Activated effector memory CD4-positive, alpha-beta T cell treated with anti-CD3 and anti-CD28 coated beads, Interleukin-2, amount 50 U/mL, for 16 hours (primary cell): ENCODE results near the gene STRIP2.
"Not testable (repeated sequence)": the region's sequence is repeated elsewhere in the genome, so short reads cannot be mapped to it uniquely, and the experiment has no call there.

Experiments
- DNase-seq: peaks from one replicate; pipeline ENCODE4 v3.0.0-alpha.2; 2020

The STRIP2 gene

GRCh38 chr7:129498021-129498420 is 63.8 kb downstream of the STRIP2 start:
- DNase-seq, result no peak

DNA sequence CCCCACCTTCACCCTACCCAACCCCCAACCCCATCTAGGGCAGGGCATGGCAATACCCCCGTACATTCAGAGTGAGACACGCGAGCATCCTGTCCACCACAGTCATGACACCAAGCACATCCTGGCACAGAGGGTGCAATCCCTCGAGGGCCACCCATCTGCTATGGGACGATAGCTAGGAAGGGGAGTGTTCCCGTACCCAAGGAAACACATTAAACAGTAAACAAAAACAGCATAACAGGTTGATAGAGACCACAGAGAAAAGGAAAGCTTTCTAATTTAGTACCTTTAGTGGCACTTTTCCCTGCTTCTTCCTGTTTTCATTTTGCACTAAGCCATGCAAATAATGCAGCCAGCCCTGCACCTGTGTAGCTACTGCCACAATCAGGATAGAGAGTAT is 65.8 kb downstream of the STRIP2 start:
- no peak for DNase-seq

- DNase-seq, result peak; percentile 97
These were observed 67.8 kb downstream of the STRIP2 start, which contains the start of gene SMKR1 for GRCh38 chr7:129501760-129502707. TSS of gene SMKR1 (plus strand) at chr7:129502531. CDS start at chr7:129502825, 294 bp downstream.

GRCh38 chr7:129502708-129503685 is 68.8 kb downstream of the STRIP2 start:
- DNase-seq, result no peak

DNA sequence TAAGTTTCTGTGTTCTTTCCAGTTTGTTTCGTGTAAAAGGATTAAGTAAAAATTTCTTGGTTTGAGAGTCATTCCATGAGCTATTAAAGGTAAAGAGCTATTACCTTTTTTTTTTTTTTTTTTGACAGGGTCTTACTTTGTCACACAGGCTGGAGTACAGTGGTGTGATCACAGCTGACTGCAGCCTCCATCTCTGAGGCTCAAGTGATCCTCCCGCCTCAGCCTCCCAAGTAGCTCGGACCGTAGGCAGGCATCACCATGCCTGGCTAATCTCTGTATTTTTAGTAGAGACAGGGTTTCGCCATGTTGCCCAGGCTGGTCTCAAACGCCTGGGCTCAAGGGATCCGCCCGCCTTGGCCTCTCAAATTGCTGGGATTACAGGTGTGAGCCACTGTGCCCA is 69.5 kb downstream of the STRIP2 start:
- no peak for DNase-seq

DNA sequence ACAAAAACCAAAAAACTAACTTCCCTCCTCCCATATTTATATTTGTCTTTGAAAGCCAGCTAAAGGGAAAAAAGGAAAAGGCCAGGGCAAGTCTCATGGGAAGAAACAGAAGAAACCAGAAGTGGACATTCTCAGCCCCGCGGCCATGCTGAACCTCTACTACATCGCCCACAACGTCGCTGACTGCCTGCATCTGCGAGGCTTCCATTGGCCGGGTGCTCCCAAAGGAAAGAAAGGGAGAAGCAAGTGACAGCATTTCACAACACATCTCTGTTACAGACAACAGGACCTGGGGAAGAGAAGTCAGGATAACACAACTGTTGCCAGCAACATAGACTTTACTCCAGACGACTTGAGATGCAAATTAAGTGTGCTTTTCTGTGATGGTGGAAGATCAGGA is 78.0 kb downstream of the STRIP2 start:
- DNase-seq, result no peak

GRCh38 chr7:129513546-129513945 is 79.3 kb downstream of the STRIP2 start:
- DNase-seq, result no peak

GRCh38 chr7:129514683-129515082 is 80.5 kb downstream of the STRIP2 start:
- no peak for DNase-seq

DNA sequence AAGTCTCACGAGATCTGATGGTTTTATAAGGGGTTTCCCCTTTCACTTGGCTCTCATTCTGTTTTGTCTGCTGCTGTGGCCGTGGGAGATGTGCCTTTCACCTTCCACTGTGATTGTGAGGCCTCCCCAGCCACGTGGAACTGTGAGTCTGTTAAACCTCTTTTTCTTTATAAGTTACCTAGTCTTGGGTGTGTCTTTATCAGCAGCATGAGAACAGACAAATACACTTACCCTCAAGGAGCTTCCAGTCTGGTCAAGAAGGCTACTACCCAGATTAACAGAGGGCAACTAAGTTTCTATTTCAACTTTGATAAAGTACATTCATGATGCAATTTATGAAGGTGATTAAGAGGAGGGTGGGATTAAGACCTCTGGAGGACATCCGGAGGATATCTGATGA is 81.1 kb downstream of the STRIP2 start:
- DNase-seq, result no peak

GRCh38 chr7:129517931-129518330 is 83.7 kb downstream of the STRIP2 start:
- DNase-seq, result no peak

DNA sequence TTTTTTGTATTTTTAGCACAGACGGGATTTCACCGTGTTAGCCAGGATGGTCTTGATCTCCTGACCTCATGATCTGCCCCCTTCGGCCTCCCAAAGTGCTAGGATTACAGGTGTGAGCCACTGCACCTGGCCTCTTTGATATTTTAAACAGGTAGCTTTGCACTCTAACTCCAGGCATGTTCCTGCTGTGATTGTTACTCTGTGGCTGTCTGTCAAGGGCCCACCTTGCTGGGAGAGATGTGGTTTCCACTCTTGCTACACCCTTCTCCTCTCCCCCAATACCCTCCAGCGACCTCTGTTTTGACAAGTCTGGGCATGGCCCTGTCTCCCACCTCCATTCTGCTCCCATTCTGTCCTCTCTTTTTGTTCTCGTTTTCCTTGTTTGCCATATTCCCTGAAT is 85.2 kb downstream of the STRIP2 start:
- DNase-seq, result no peak

- no peak for DNase-seq
These were observed 88.1 kb downstream of the STRIP2 start for GRCh38 chr7:129522088-129522970.

- DNase-seq, result no peak
These were observed 88.7 kb downstream of the STRIP2 start for GRCh38 chr7:129522971-129523340.

DNA sequence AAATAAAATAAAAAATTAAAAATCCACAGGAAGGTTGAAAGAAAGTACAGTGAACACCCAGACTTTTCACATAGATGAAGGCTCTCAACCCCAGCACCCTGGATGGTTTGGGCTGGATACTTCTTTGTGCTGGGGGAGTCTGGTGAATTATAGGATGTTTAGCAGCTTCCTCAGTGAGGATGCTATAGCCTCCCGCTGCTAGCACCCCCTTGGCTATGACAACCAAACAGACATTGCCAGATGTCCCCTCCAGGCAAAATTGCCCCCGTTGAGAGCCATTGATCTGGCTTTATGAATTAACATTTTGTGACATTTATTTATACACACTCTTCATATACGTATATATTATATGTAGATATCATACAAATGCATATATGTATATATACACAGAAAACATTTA is 89.7 kb downstream of the STRIP2 start:
- DNase-seq, result no peak

DNA sequence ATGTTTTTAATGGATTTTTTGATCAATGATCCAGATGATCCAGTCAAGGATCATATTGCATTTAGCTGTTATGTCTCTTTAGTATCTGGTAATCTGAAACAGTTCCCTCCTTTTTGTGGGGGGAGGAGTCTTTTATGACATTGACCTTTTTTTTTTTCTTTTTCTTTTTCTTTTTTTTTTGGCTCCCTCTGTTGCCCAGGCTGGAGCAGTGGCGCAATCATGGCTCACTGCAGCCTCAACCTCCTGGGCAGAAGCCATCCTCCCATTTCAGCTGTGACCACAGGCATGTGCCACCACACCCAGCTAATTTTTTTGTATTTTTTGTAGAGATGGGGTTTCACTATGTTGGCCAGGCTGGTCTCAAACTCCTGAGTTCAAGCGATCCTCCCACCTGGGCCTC is 90.2 kb downstream of the STRIP2 start:
- DNase-seq, result not testable (repeated sequence)

DNA sequence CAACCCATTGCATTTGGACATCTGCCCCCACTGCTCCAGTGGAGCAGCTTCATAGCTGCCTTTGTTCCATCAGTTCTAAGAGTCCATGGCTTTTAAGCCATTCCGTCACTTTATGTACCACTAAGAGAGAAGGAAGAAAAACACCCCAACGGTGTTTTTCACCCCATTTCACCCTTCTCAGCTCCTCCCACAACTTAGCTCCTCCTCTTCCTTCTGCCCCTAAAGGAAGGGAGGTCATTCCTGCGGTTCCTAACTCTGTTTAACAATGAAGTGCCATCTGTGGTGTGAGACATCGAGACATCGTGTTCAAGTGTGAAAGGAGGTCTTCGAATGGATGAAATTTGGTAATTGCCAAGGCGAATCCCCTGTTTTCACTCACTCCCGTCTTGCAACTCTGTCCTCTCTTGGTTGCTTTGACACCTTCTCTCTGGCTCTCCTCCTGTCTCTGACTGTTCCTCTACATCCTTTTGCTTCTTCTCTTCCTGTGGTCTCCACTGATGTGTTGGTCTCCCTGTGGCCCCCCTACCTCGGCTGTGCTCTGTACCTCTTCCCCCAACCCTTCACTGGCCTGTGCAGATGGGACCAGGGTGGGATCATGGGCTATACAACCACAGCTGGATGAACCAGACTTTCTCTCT is 91.1 kb downstream of the STRIP2 start:
- no peak for DNase-seq

GRCh38 chr7:129529643-129530042 is 95.4 kb downstream of the STRIP2 start:
- no peak for DNase-seq

DNA sequence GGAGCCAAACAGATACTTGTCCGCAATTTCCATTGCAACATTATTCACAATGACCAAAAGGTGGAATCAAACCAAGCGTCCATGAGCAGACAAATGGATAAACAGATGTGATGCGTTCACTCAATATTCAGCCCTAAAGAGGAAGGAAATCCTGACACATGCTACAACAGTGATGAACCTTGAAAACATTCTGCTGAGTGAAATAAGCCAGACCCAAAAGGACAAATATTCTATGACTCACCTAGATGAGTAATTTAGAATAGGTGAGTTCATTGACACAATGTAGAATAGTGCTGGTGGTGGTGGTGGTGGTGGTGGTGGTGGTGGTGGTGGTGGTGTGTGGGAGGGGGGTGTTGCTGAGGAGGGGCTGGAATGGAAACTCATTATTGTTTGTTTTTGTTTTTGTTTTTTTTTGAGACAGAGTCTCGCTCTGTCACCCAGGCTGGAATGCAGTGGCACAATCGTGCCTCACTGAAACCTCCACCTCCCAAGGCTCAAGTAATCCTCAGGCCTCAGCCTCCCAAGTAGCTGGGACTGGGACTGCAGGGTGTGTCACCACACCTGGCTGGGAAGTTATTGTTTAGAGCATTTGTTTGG is 96.7 kb downstream of the STRIP2 start:
- peak; percentile 73 for DNase-seq

DNA sequence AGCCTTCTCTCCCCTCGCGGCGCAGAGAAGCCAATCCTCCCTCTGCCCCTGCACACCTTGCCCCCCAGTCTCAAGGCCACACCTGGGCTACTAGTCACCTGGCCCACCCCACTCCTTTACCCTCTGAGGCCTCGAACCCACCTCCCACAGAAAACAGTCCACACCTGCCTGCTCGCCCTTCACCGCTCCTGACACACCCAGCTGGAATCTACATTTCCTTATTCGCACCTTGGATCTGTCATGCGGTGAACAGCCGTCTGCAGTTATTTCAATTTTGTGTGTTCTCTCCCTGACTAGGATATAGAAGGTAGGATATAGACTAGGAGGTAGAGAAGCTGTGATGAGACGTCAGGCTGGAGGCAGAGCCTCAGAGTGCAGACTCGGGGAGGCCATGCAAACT is 97.5 kb downstream of the STRIP2 start:
- no peak for DNase-seq

DNA sequence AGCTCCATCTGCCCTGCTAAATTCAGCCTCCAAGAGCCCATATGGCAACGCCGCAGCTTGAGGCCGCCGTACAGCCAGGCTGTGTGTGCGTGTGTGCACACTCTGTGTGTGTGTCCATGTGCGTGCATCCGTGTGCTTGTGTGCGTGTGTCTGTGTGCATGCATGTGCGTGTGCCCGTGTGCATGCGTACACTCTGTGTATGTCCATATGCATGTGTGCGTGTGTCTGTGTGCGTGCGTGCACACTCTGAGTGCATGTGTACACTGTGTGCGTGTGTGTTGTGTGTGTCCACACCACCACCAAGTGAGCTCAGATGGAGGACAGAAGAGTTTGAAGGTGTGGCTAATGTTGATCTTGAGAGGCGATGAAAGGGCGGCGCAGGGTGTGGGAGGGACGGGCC is 98.1 kb downstream of the STRIP2 start:
- DNase-seq, result no peak

GRCh38 chr7:129534558-129535274 is 100.5 kb downstream of the STRIP2 start:
- DNase-seq, result not testable (repeated sequence)
